ENCODE measurements around the gene SLFN11. TPM values are rescaled to one million over a fixed set of nuclear protein-coding genes. Genes with fewer than 3 reads are reported as not detected.
A peak's percentile ranks its signal among the peaks of the same experiment; 100 is the strongest.

SLFN11 gene
- total and polyA plus RNA-seq, 3 experiments from 2014 or later: 17.0 to 48.4 (median 39.5) TPM

- peaks cover 15% of the 10 kb centered on the region for H3K4me1 ChIP-seq (ENCODE audit: insufficient read depth, low read length)
- H3K4me3 ChIP-seq (ENCODE audit: low read length): no peak overlapping the region
- no peak overlapping the region for H3K4me3 Mint-ChIP-seq
- DNase-seq: no peak
- no peaks in the 10 kb centered on the region for H3K9me3 Mint-ChIP-seq
- POLR2A ChIA-PET: no interaction called here
- no peaks in the 10 kb centered on the region for H3K9me3 ChIP-seq (ENCODE audit: low read length)
- no peaks in the 10 kb centered on the region for H3K27me3 ChIP-seq (ENCODE audit: insufficient read depth, low read length, poor library complexity, severe bottlenecking)
- H3K36me3 Mint-ChIP-seq: peaks cover 0 to 44% (median 18%) of the 10 kb centered on the region in 3 donors
- H3K27ac ChIP-seq (ENCODE audit: low read depth, low read length): no peak overlapping the region
- H3K4me1 Mint-ChIP-seq: peaks cover 27 to 41% (median 39%) of the 10 kb centered on the region in 3 donors
- peak overlapping the region in 4 of 8 donors; percentile 71 to 81 (median 72) for H3K27ac Mint-ChIP-seq
- CTCF ChIA-PET: no interaction called here
- H3K36me3 ChIP-seq (ENCODE audit: insufficient read depth, low read length): no peaks in the 10 kb centered on the region
- no peaks in the 10 kb centered on the region for H3K27me3 Mint-ChIP-seq
These were observed 22.9 kb downstream of the SLFN11 start for GRCh38 chr17:35350493-35350892.

GRCh38 chr17:35345926-35346771, 27.3 kb downstream of the SLFN11 start:
- Histone ChIP-seq H3K4me1 (ENCODE audit: insufficient read depth, low read length) (peaks cover 35% of the 10 kb centered on the region), H3K4me3 (ENCODE audit: low read length) (peak overlapping the region; percentile 72), H3K9me3 (ENCODE audit: low read length) (no peaks in the 10 kb centered on the region), H3K27ac (ENCODE audit: low read depth, low read length) (peak overlapping the region; percentile 18), H3K36me3 (ENCODE audit: insufficient read depth, low read length) (no peaks in the 10 kb centered on the region), H3K27me3 (ENCODE audit: insufficient read depth, low read length, poor library complexity, severe bottlenecking) (no peaks in the 10 kb centered on the region)
- ChIA-PET CTCF (interaction anchor here (0.7 to 0.8 kb wide), 2 partner anchors 142 to 196 kb away, joined by 3 to 4 read pairs; no protein-coding TSS in a partner anchor), POLR2A (interaction anchor here (1.5 kb wide), 1 partner anchor 33 kb away, joined by 5 read pairs; no protein-coding TSS in a partner anchor)
- peaks cover 5 to 12% (median 10%) of the 10 kb centered on the region in 5 donors for H3K9me3 Mint-ChIP-seq
- peaks cover 3 to 9% (median 6%) of the 10 kb centered on the region in 3 donors for H3K36me3 Mint-ChIP-seq
- no peaks in the 10 kb centered on the region for H3K27me3 Mint-ChIP-seq
- peak; percentile 17 to 54 (median 24) for DNase-seq
- peak overlapping the region; percentile 91 to 95 (median 94) for H3K4me3 Mint-ChIP-seq
- H3K27ac Mint-ChIP-seq: peak overlapping the region; percentile 73 to 96 (median 93)
- peaks cover 57 to 81% (median 74%) of the 10 kb centered on the region in 3 donors for H3K4me1 Mint-ChIP-seq

- Histone ChIP-seq H3K27me3 (ENCODE audit: insufficient read depth, low read length, poor library complexity, severe bottlenecking) (no peaks in the 10 kb centered on the region), H3K9me3 (ENCODE audit: low read length) (no peaks in the 10 kb centered on the region), H3K4me1 (ENCODE audit: insufficient read depth, low read length) (peaks cover 35% of the 10 kb centered on the region), H3K27ac (ENCODE audit: low read depth, low read length) (peak overlapping the region; percentile 18), H3K4me3 (ENCODE audit: low read length) (peak overlapping the region; percentile 72), H3K36me3 (ENCODE audit: insufficient read depth, low read length) (no peaks in the 10 kb centered on the region)
- Mint-ChIP-seq H3K4me1 (peaks cover 58 to 80% (median 76%) of the 10 kb centered on the region in 3 donors), H3K4me3 (peak overlapping the region; percentile 91 to 95 (median 94)), H3K27me3 (no peaks in the 10 kb centered on the region), H3K36me3 (peaks cover under 1 to 11% (median 4%) of the 10 kb centered on the region in 3 donors), H3K9me3 (peaks cover 7 to 13% (median 10%) of the 10 kb centered on the region in 5 donors), H3K27ac (peak overlapping the region; percentile 73 to 95 (median 92))
- ChIA-PET CTCF (interaction anchor here (0.8 kb wide), 1 partner anchor 143 kb away, joined by 4 read pairs; no protein-coding TSS in a partner anchor), POLR2A (interaction anchor here (1.5 kb wide), 1 partner anchor 32 kb away, joined by 5 read pairs; no protein-coding TSS in a partner anchor)
- DNase-seq: no peak
These were observed 27.9 kb downstream of the SLFN11 start for GRCh38 chr17:35345445-35345925.

- Mint-ChIP-seq H3K27ac (peak overlapping the region in 3 of 8 donors; percentile 29 to 75 (median 43)), H3K4me3 (peak overlapping the region in 4 of 7 donors; percentile 21 to 72 (median 47)), H3K27me3 (no peaks in the 10 kb centered on the region), H3K4me1 (peaks cover 59 to 81% (median 75%) of the 10 kb centered on the region in 3 donors), H3K9me3 (peaks cover 9 to 15% (median 12%) of the 10 kb centered on the region in 5 donors), H3K36me3 (peaks cover 0 to 12% (median 1%) of the 10 kb centered on the region in 3 donors)
- CTCF ChIA-PET: no interaction called here
- H3K4me1 ChIP-seq (ENCODE audit: insufficient read depth, low read length): peaks cover 35% of the 10 kb centered on the region
- H3K9me3 ChIP-seq (ENCODE audit: low read length): no peaks in the 10 kb centered on the region
- POLR2A ChIA-PET: no interaction called here
- no peak overlapping the region for H3K27ac ChIP-seq (ENCODE audit: low read depth, low read length)
- no peaks in the 10 kb centered on the region for H3K36me3 ChIP-seq (ENCODE audit: insufficient read depth, low read length)
- H3K27me3 ChIP-seq (ENCODE audit: insufficient read depth, low read length, poor library complexity, severe bottlenecking): no peaks in the 10 kb centered on the region
- DNase-seq: no peak
- no peak overlapping the region for H3K4me3 ChIP-seq (ENCODE audit: low read length)
These were observed 29.2 kb downstream of the SLFN11 start for GRCh38 chr17:35344262-35344661.

GRCh38 chr17:35342276-35342675, 31.1 kb downstream of the SLFN11 start:
- ChIA-PET POLR2A (no interaction called here), CTCF (no interaction called here)
- Mint-ChIP-seq H3K36me3 (peaks cover 0 to 12% (median 1%) of the 10 kb centered on the region in 3 donors), H3K9me3 (peaks cover 9 to 15% (median 12%) of the 10 kb centered on the region in 5 donors), H3K4me1 (peaks cover 51 to 74% (median 67%) of the 10 kb centered on the region in 3 donors), H3K27me3 (no peaks in the 10 kb centered on the region), H3K27ac (peak overlapping the region; percentile 37 to 96 (median 76)), H3K4me3 (peak overlapping the region in 6 of 7 donors; percentile 61 to 81 (median 70))
- Histone ChIP-seq H3K27ac (ENCODE audit: low read depth, low read length) (no peak overlapping the region), H3K4me3 (ENCODE audit: low read length) (no peak overlapping the region), H3K27me3 (ENCODE audit: insufficient read depth, low read length, poor library complexity, severe bottlenecking) (no peaks in the 10 kb centered on the region), H3K4me1 (ENCODE audit: insufficient read depth, low read length) (peaks cover 35% of the 10 kb centered on the region), H3K36me3 (ENCODE audit: insufficient read depth, low read length) (no peaks in the 10 kb centered on the region), H3K9me3 (ENCODE audit: low read length) (no peaks in the 10 kb centered on the region)
- no peak for DNase-seq

GRCh38 chr17:35341411-35341992, 31.9 kb downstream of the SLFN11 start:
- H3K4me3 Mint-ChIP-seq: peak overlapping the region; percentile 61 to 81 (median 70)
- peak in 3 of 5 donors; percentile 4 to 59 (median 50) for DNase-seq
- ChIA-PET CTCF (no interaction called here), POLR2A (interaction anchor here (0.8 kb wide), 1 partner anchor 32 kb away, joined by 3 read pairs; no protein-coding TSS in a partner anchor)
- H3K27me3 Mint-ChIP-seq: no peaks in the 10 kb centered on the region
- Histone ChIP-seq H3K4me1 (ENCODE audit: insufficient read depth, low read length) (peaks cover 28% of the 10 kb centered on the region), H3K27me3 (ENCODE audit: insufficient read depth, low read length, poor library complexity, severe bottlenecking) (no peaks in the 10 kb centered on the region), H3K4me3 (ENCODE audit: low read length) (no peak overlapping the region), H3K9me3 (ENCODE audit: low read length) (no peaks in the 10 kb centered on the region), H3K36me3 (ENCODE audit: insufficient read depth, low read length) (no peaks in the 10 kb centered on the region), H3K27ac (ENCODE audit: low read depth, low read length) (no peak overlapping the region)
- H3K4me1 Mint-ChIP-seq: peaks cover 45 to 67% (median 61%) of the 10 kb centered on the region in 3 donors
- peaks cover 9 to 15% (median 12%) of the 10 kb centered on the region in 5 donors for H3K9me3 Mint-ChIP-seq
- H3K27ac Mint-ChIP-seq: peak overlapping the region; percentile 69 to 96 (median 84)
- H3K36me3 Mint-ChIP-seq: peaks cover 0 to 12% (median 1%) of the 10 kb centered on the region in 3 donors

GRCh38 chr17:35338230-35338629, 35.2 kb downstream of the SLFN11 start:
- peaks cover 24 to 43% (median 31%) of the 10 kb centered on the region in 3 donors for H3K4me1 Mint-ChIP-seq
- no peaks in the 10 kb centered on the region for H3K9me3 ChIP-seq (ENCODE audit: low read length)
- POLR2A ChIA-PET: no interaction called here
- H3K4me3 Mint-ChIP-seq: no peak overlapping the region
- H3K27me3 Mint-ChIP-seq: no peaks in the 10 kb centered on the region
- H3K27me3 ChIP-seq (ENCODE audit: insufficient read depth, low read length, poor library complexity, severe bottlenecking): no peaks in the 10 kb centered on the region
- peaks cover 9 to 15% (median 12%) of the 10 kb centered on the region in 5 donors for H3K9me3 Mint-ChIP-seq
- peak overlapping the region in 2 of 8 donors; percentile 17 to 21 for H3K27ac Mint-ChIP-seq
- H3K27ac ChIP-seq (ENCODE audit: low read depth, low read length): no peak overlapping the region
- peaks cover 10 to 13% (median 12%) of the 10 kb centered on the region in 3 donors for H3K36me3 Mint-ChIP-seq
- DNase-seq: no peak
- CTCF ChIA-PET: interaction anchor here (1.0 kb wide), 1 partner anchor 36 kb away, joined by 3 read pairs; no protein-coding TSS in a partner anchor
- H3K4me3 ChIP-seq (ENCODE audit: low read length): no peak overlapping the region
- H3K4me1 ChIP-seq (ENCODE audit: insufficient read depth, low read length): peaks cover 17% of the 10 kb centered on the region
- H3K36me3 ChIP-seq (ENCODE audit: insufficient read depth, low read length): no peaks in the 10 kb centered on the region

All from CD8-positive, alpha-beta memory T cell (primary cell).